Mesenchymal stem cell (in vitro differentiated cells and primary cell): ENCODE data around the gene SRSF10.
A peak's percentile ranks its signal among the peaks of the same experiment; 100 is the strongest.

Experiments used
- DNase-seq: peaks from one replicate; pipeline ENCODE4 v3.0.0-alpha.2; 2013
- H2AFZ ChIP-seq: one replicate; pipeline ENCODE4 v1.6.1; 2013; ENCODE audit warnings: low read depth, mild to moderate bottlenecking, control low read depth, inconsistent platforms, low read length, moderate library complexity
- H2AK5ac ChIP-seq: 2 replicates; pipeline ENCODE4 v1.6.1; 2013; ENCODE audit warnings: low read length, moderate library complexity, mild to moderate bottlenecking, inconsistent platforms; ENCODE audit not compliant: severe bottlenecking
- H2BK120ac ChIP-seq: one replicate; pipeline ENCODE4 v1.6.1; 2013; ENCODE audit warnings: low read depth, mild to moderate bottlenecking, inconsistent platforms, low read length, moderate library complexity
- H2BK12ac ChIP-seq, 2 experiments: one replicate each; pipeline ENCODE4 v1.6.1; 2013; ENCODE audit warnings: inconsistent platforms in 2 of 2, low read length in 2 of 2, mild to moderate bottlenecking in 2 of 2, moderate library complexity in 2 of 2, control low read depth in 1 of 2
- H2BK15ac ChIP-seq: one replicate; pipeline ENCODE4 v1.6.1; 2013; ENCODE audit warnings: mild to moderate bottlenecking, low read depth, inconsistent platforms; ENCODE audit not compliant: poor library complexity, severe bottlenecking
- H2BK5ac ChIP-seq: 2 replicates; pipeline ENCODE4 v1.6.1; 2013; ENCODE audit warnings: low read depth, mild to moderate bottlenecking, low read length, control low read depth, inconsistent platforms; ENCODE audit not compliant: poor library complexity, severe bottlenecking
- H3K14ac ChIP-seq, 2 experiments: one replicate each; pipeline ENCODE4 v1.6.1; 2013; ENCODE audit warnings: inconsistent platforms in 2 of 2, low read length in 2 of 2, control low read depth in 1 of 2, mild to moderate bottlenecking in 1 of 2, moderate library complexity in 1 of 2
- H3K18ac ChIP-seq, 2 experiments: one replicate each; pipeline ENCODE4 v1.6.1; 2013; ENCODE audit warnings: inconsistent platforms in 2 of 2, low read length in 2 of 2, control low read depth in 1 of 2, low read depth in 1 of 2, mild to moderate bottlenecking in 1 of 2
- H3K23ac ChIP-seq, 2 experiments: one replicate each; pipeline ENCODE4 v1.6.1; 2013; ENCODE audit warnings: inconsistent platforms in 2 of 2, low read length in 2 of 2, mild to moderate bottlenecking in 2 of 2, moderate library complexity in 2 of 2, control low read depth in 1 of 2
- H3K27ac ChIP-seq: 2 replicates; pipeline ENCODE4 v1.5.1; 2013; ENCODE audit warnings: mild to moderate bottlenecking, moderate library complexity, low read length, control low read depth, inconsistent platforms; ENCODE audit not compliant: poor library complexity, severe bottlenecking
- H3K27me3 ChIP-seq, 2 experiments: 2 replicates each; pipeline versions ENCODE4 v1.6.1 to v1.7.0; 2013; ENCODE audit warnings: low read length in 2 of 2, mild to moderate bottlenecking in 2 of 2, moderate library complexity in 2 of 2, control low read depth in 1 of 2, inconsistent platforms in 1 of 2; ENCODE audit not compliant: control insufficient read depth in 1 of 2, insufficient read depth in 1 of 2
- H3K36me3 ChIP-seq, 2 experiments: 2 replicates each; pipeline versions ENCODE4 v1.6.1 to v1.7.0; 2013; ENCODE audit warnings: low read length in 2 of 2, control low read depth in 1 of 2, inconsistent platforms in 1 of 2, low read depth in 1 of 2, mild to moderate bottlenecking in 1 of 2; ENCODE audit not compliant: insufficient read depth in 2 of 2, control insufficient read depth in 1 of 2
- H3K4ac ChIP-seq, 2 experiments: one replicate each; pipeline ENCODE4 v1.6.1; 2013; ENCODE audit warnings: inconsistent platforms in 2 of 2, low read length in 2 of 2, mild to moderate bottlenecking in 2 of 2, moderate library complexity in 2 of 2, control low read depth in 1 of 2, low read depth in 1 of 2
- H3K4me1 ChIP-seq: 2 replicates; pipeline ENCODE4 v1.6.1; 2013; ENCODE audit warnings: low read depth, low read length, control low read depth; ENCODE audit not compliant: control insufficient read depth, insufficient read depth
- H3K4me2 ChIP-seq: 2 replicates; pipeline ENCODE4 v1.6.1; 2013; ENCODE audit warnings: low read length, mild to moderate bottlenecking, inconsistent platforms; ENCODE audit not compliant: poor library complexity, severe bottlenecking
- H3K4me3 ChIP-seq, 2 experiments: 2 replicates each; pipeline versions ENCODE4 v1.5.1 to v1.7.0; 2013; ENCODE audit warnings: low read length in 2 of 2, mild to moderate bottlenecking in 2 of 2, control low read depth in 1 of 2, low read depth in 1 of 2; ENCODE audit not compliant: insufficient read depth in 1 of 2
- H3K79me1 ChIP-seq: replicated peaks from 2 replicates; pipeline ENCODE4 v1.6.1; 2013; ENCODE audit warnings: mild to moderate bottlenecking, control low read depth, low read length, inconsistent platforms; ENCODE audit not compliant: poor library complexity, severe bottlenecking
- H3K9ac ChIP-seq: 2 replicates; pipeline ENCODE4 v1.7.0; 2013; ENCODE audit warnings: mild to moderate bottlenecking, low read length, moderate library complexity
- H3K9me3 ChIP-seq: 2 replicates; pipeline ENCODE4 v1.7.0; 2013; ENCODE audit warnings: mild to moderate bottlenecking, low read length; ENCODE audit not compliant: control insufficient read depth
- H4K8ac ChIP-seq: one replicate; pipeline ENCODE4 v1.6.1; 2013; ENCODE audit warnings: inconsistent platforms, mild to moderate bottlenecking, low read length, moderate library complexity
- H4K91ac ChIP-seq: one replicate; pipeline ENCODE4 v1.6.1; 2013; ENCODE audit warnings: mild to moderate bottlenecking, low read length, inconsistent platforms
- WGBS: methylation state at CpG from one replicate; pipeline ENCODE4 v1.1.7; 2013; ENCODE audit warnings: mixed read lengths; 5-methylcytosine and 5-hydroxymethylcytosine counted together

Gene SRSF10

GRCh38 chr1:23957096-23957495 lies 23.0 kb downstream of the SRSF10 start:
- Histone ChIP-seq H2BK15ac (no peak overlapping the region), H2AFZ (no peak overlapping the region), H3K36me3 (peaks cover 0 to 17% of the 10 kb centered on the region in 2 experiments), H2BK12ac (no peak overlapping the region), H4K91ac (no peak overlapping the region), H3K18ac (no peak overlapping the region), H3K4me2 (no peak overlapping the region), H2BK120ac (no peak overlapping the region), H3K4ac (no peak overlapping the region), H3K9ac (no peak overlapping the region), H3K79me1 (no peaks in the 10 kb centered on the region), H3K9me3 (no peaks in the 10 kb centered on the region), H2BK5ac (no peak overlapping the region), H4K8ac (no peak overlapping the region), H3K23ac (no peak overlapping the region), H2AK5ac (peak overlapping the region; percentile 53), H3K4me3 (no peak overlapping the region), H3K4me1 (peaks cover 9% of the 10 kb centered on the region), H3K27me3 (no peaks in the 10 kb centered on the region), H3K14ac (no peak overlapping the region), H3K27ac (no peak overlapping the region)
- DNase-seq = no peak
- 95% methylated on average over 6 of the region's 7 CpGs for WGBS

- H4K8ac ChIP-seq = no peak overlapping the region
- H2BK120ac ChIP-seq = no peak overlapping the region
- H2BK5ac ChIP-seq = no peak overlapping the region
- no peak overlapping the region for H2AK5ac ChIP-seq
- H3K27me3 ChIP-seq = no peaks in the 10 kb centered on the region
- no peak overlapping the region for H3K23ac ChIP-seq
- no peak overlapping the region for H3K4ac ChIP-seq
- no peak overlapping the region for H3K9ac ChIP-seq
- no peak overlapping the region for H2BK15ac ChIP-seq
- H4K91ac ChIP-seq = no peak overlapping the region
- no peak overlapping the region for H3K4me2 ChIP-seq
- no peaks in the 10 kb centered on the region for H3K36me3 ChIP-seq
- peaks cover 7% of the 10 kb centered on the region for H3K4me1 ChIP-seq
- no peaks in the 10 kb centered on the region for H3K9me3 ChIP-seq
- DNase-seq = no peak
- no peak overlapping the region for H3K4me3 ChIP-seq
- H3K79me1 ChIP-seq = no peaks in the 10 kb centered on the region
- no peak overlapping the region for H3K14ac ChIP-seq
- no peak overlapping the region for H3K18ac ChIP-seq
- no peak overlapping the region for H2BK12ac ChIP-seq
- 86% methylated on average over 1 of the region's 3 CpGs for WGBS
- H3K27ac ChIP-seq = no peak overlapping the region
- no peak overlapping the region for H2AFZ ChIP-seq
Measured at GRCh38 chr1:23953020-23953419, 27.1 kb downstream of the SRSF10 start.

GRCh38 chr1:23947366-23947765 lies 32.8 kb downstream of the SRSF10 start:
- peaks cover 0 to 9% of the 10 kb centered on the region in 2 experiments for H3K27me3 ChIP-seq
- H2BK5ac ChIP-seq = no peak overlapping the region
- H2BK120ac ChIP-seq = no peak overlapping the region
- no peak overlapping the region for H2BK15ac ChIP-seq
- no peak overlapping the region for H3K4ac ChIP-seq
- H2BK12ac ChIP-seq = no peak overlapping the region
- no peak overlapping the region for H3K27ac ChIP-seq
- H3K36me3 ChIP-seq = no peaks in the 10 kb centered on the region
- H3K4me2 ChIP-seq = no peak overlapping the region
- H2AK5ac ChIP-seq = no peak overlapping the region
- no peak overlapping the region for H3K4me3 ChIP-seq
- H3K9me3 ChIP-seq = peaks cover 20% of the 10 kb centered on the region
- H3K79me1 ChIP-seq = no peaks in the 10 kb centered on the region
- no peak overlapping the region for H3K23ac ChIP-seq
- H3K18ac ChIP-seq = no peak overlapping the region
- H3K14ac ChIP-seq = no peak overlapping the region
- no peak overlapping the region for H3K9ac ChIP-seq
- no peak overlapping the region for H4K91ac ChIP-seq
- H2AFZ ChIP-seq = no peak overlapping the region
- no peak for DNase-seq
- H4K8ac ChIP-seq = no peak overlapping the region
- H3K4me1 ChIP-seq = peaks cover 1% of the 10 kb centered on the region

GRCh38 chr1:23936481-23937176 lies 43.5 kb downstream of the SRSF10 start:
- Histone ChIP-seq H3K36me3 (no peaks in the 10 kb centered on the region), H2AK5ac (no peak overlapping the region), H2AFZ (no peak overlapping the region), H3K14ac (no peak overlapping the region), H2BK15ac (no peak overlapping the region), H3K4ac (no peak overlapping the region), H3K9me3 (no peaks in the 10 kb centered on the region), H2BK5ac (no peak overlapping the region), H3K4me3 (no peak overlapping the region), H3K27me3 (peaks cover 0 to 5% of the 10 kb centered on the region in 2 experiments), H2BK120ac (no peak overlapping the region), H2BK12ac (no peak overlapping the region), H3K18ac (no peak overlapping the region), H3K9ac (no peak overlapping the region), H3K4me1 (no peaks in the 10 kb centered on the region), H4K91ac (no peak overlapping the region), H3K4me2 (no peak overlapping the region), H3K79me1 (no peaks in the 10 kb centered on the region), H3K27ac (no peak overlapping the region), H4K8ac (no peak overlapping the region), H3K23ac (no peak overlapping the region)
- 69% methylated on average over 4 of the region's 6 CpGs for WGBS
- DNase-seq = peak; percentile 30
